Skeletal muscle tissue (tissue), 4 donors: ENCODE data around the gene ZNF496. TPM values are rescaled to one million over a fixed set of nuclear protein-coding genes. Genes with fewer than 3 reads are reported as not detected.

ENCODE experiments used
- H3K27ac ChIP-seq: one replicate; pipeline ENCODE4 v1.7.0; 2013; ENCODE audit warnings: mild to moderate bottlenecking, low read depth, low read length, inconsistent platforms
- H3K27me3 ChIP-seq, 3 donors: one replicate each; pipeline ENCODE4 v1.7.0; 2013; ENCODE audit warnings: low read length in 3 of 3; ENCODE audit not compliant: control insufficient read depth in 3 of 3, insufficient read depth in 3 of 3
- H3K36me3 ChIP-seq, 3 donors: one replicate each; pipeline ENCODE4 v1.7.0; 2013; ENCODE audit warnings: low read length in 3 of 3; ENCODE audit not compliant: control insufficient read depth in 3 of 3, insufficient read depth in 3 of 3
- H3K4me1 ChIP-seq, 3 donors: one replicate each; pipeline ENCODE4 v1.7.0; 2013; ENCODE audit warnings: low read length in 3 of 3, mild to moderate bottlenecking in 3 of 3; ENCODE audit not compliant: control insufficient read depth in 3 of 3, insufficient read depth in 3 of 3
- H3K4me3 ChIP-seq, 3 donors: one replicate each; pipeline ENCODE4 v1.7.0; 2013; ENCODE audit warnings: low read length in 3 of 3
- H3K9ac ChIP-seq, 3 donors: one replicate each; pipeline ENCODE4 v1.7.0; 2013; ENCODE audit warnings: low read length in 3 of 3, mild to moderate bottlenecking in 3 of 3, moderate library complexity in 2 of 3, low read depth in 1 of 3
- H3K9me3 ChIP-seq, 3 donors: one replicate each; pipeline ENCODE4 v1.7.0; 2013; ENCODE audit warnings: low read length in 3 of 3; ENCODE audit not compliant: control insufficient read depth in 3 of 3
- total RNA-seq: library from RNA; depleted of rRNA; stranded (reverse); fragments of >200 nt; gene quantifications from one replicate; pipeline ENCODE4 v1.2.3, GENCODE V29; 2014
- donor health status: Osteomylitis.

ZNF496 gene
- total RNA-seq, 1 donor from 2014 or later = 14.6 TPM

- no peak overlapping the region for H3K4me3 ChIP-seq
- no peak overlapping the region for H3K27ac ChIP-seq
- peaks cover 14 to 34% (median 32%) of the 10 kb centered on the region in 3 donors for H3K36me3 ChIP-seq
- H3K4me1 ChIP-seq = no peaks in the 10 kb centered on the region
- no peak overlapping the region for H3K9ac ChIP-seq
- no peaks in the 10 kb centered on the region for H3K27me3 ChIP-seq
- H3K9me3 ChIP-seq = no peaks in the 10 kb centered on the region
These were observed 15.0 kb downstream of the ZNF496 start for GRCh38 chr1:247316590-247317197.

- Histone ChIP-seq H3K36me3 (peaks cover 67 to 74% (median 67%) of the 10 kb centered on the region in 3 donors), H3K27ac (no peak overlapping the region), H3K9me3 (no peaks in the 10 kb centered on the region), H3K4me1 (no peaks in the 10 kb centered on the region), H3K4me3 (no peak overlapping the region), H3K27me3 (no peaks in the 10 kb centered on the region), H3K9ac (no peak overlapping the region)
These were observed 27.6 kb downstream of the ZNF496 start for GRCh38 chr1:247304031-247304430.

DNA sequence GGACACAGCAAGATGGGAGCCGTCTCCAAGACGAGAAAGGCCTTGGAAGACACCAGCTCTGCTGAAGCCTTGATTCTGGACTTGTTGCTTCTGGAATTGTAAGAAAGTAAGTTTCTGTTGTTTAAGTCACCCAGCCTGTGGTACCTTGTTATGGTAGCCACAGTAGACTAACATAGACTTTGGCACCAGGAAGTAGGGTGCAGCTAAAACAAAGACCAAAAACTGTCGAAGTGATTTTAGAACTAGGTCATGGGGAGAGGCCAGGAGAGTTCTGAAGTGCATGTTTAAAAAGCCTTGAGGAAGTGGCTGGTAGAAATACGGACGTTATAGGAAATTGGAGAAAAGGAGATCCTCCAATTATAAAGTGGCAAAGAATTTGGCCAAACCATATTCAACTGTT is 28.5 kb downstream of the ZNF496 start:
- no peaks in the 10 kb centered on the region for H3K4me1 ChIP-seq
- no peak overlapping the region for H3K27ac ChIP-seq
- H3K4me3 ChIP-seq = no peak overlapping the region
- H3K27me3 ChIP-seq = no peaks in the 10 kb centered on the region
- no peaks in the 10 kb centered on the region for H3K9me3 ChIP-seq
- H3K9ac ChIP-seq = no peak overlapping the region
- H3K36me3 ChIP-seq = peaks cover 59 to 69% (median 64%) of the 10 kb centered on the region in 3 donors

GRCh38 chr1:247301176-247301540 is 30.5 kb downstream of the ZNF496 start:
- Histone ChIP-seq H3K9ac (no peak overlapping the region), H3K4me3 (no peak overlapping the region), H3K4me1 (no peaks in the 10 kb centered on the region), H3K9me3 (no peaks in the 10 kb centered on the region), H3K27me3 (no peaks in the 10 kb centered on the region), H3K36me3 (peaks cover 45 to 57% (median 48%) of the 10 kb centered on the region in 3 donors), H3K27ac (no peak overlapping the region)

GRCh38 chr1:247300491-247301175 is 31.0 kb downstream of the ZNF496 start:
- Histone ChIP-seq H3K27me3 (no peaks in the 10 kb centered on the region), H3K9ac (no peak overlapping the region), H3K36me3 (peaks cover 45 to 55% (median 48%) of the 10 kb centered on the region in 3 donors), H3K4me3 (no peak overlapping the region), H3K4me1 (no peaks in the 10 kb centered on the region), H3K9me3 (no peaks in the 10 kb centered on the region), H3K27ac (no peak overlapping the region)

- Histone ChIP-seq H3K4me1 (no peaks in the 10 kb centered on the region), H3K9me3 (no peaks in the 10 kb centered on the region), H3K36me3 (peaks cover 39 to 52% (median 41%) of the 10 kb centered on the region in 3 donors), H3K27ac (no peak overlapping the region), H3K4me3 (no peak overlapping the region), H3K27me3 (no peaks in the 10 kb centered on the region), H3K9ac (no peak overlapping the region)
These were observed 31.8 kb downstream of the ZNF496 start for GRCh38 chr1:247299723-247300381.

- Histone ChIP-seq H3K27ac (no peak overlapping the region), H3K9ac (no peak overlapping the region), H3K36me3 (peaks cover 35 to 45% (median 37%) of the 10 kb centered on the region in 3 donors), H3K4me3 (no peak overlapping the region), H3K4me1 (no peaks in the 10 kb centered on the region), H3K27me3 (no peaks in the 10 kb centered on the region), H3K9me3 (no peaks in the 10 kb centered on the region)
These were observed 33.0 kb downstream of the ZNF496 start for GRCh38 chr1:247298701-247299100.

DNA sequence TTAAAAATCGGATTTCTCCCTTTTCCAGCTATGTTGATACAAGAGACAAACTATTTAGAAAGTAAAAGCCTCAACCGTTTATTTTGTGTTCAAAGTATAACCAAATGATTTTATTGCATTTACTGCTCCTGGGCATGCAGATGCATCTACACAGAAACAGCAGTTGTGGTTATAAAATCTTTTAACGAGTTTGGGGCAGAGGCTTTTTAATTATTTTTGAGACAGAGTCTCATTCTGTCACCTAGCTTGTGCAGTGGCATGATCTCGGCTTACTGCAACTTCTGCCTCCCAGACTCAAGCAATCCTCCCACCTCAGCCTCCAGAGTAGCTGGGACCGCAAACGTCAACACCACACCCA is 33.6 kb downstream of the ZNF496 start:
- Histone ChIP-seq H3K9me3 (no peaks in the 10 kb centered on the region), H3K27me3 (no peaks in the 10 kb centered on the region), H3K36me3 (peaks cover 32 to 40% (median 37%) of the 10 kb centered on the region in 3 donors), H3K9ac (no peak overlapping the region), H3K4me3 (no peak overlapping the region), H3K27ac (no peak overlapping the region), H3K4me1 (no peaks in the 10 kb centered on the region)

DNA sequence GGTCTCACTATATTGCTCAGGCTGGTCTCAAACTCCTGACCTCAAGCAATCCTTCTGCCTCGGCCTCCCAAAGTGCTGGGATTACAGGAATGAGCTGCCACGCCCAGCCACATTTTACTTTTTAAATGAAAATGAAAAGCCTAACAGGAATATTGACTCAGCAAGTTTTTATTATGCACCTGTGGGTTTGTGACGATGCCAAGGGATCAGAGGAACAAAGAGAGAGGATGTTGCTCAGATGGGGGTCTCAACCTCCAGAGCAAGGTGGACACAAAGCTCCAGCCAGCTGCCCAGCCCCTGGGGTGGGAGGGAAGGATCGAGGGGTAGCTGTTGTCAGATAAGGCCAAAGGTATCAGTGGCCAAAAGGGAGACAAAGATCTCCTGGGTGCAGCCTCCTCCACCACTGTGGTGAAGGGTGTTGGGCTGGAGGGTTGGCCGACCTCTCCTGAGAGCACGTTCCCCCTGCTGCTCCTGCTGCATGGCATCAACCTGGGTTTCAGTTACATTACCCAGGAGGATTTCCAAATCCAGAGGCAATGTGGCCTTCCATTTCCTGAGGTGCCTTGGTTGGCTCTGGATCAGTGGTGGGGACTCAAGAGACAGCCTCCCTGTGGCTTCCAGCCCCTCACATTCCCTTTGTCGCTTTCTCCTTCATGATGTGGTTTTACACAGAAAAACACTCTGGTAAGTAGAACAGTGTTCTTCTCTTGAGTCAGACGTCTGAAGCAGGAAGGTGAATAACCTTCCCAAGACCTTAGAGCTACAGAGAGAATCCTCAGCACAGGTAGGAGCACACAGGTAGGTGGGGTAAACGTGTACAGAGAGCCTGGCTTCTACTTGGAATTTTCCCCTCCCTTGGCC is 34.2 kb downstream of the ZNF496 start:
- no peaks in the 10 kb centered on the region for H3K4me1 ChIP-seq

More for the DNA sequence above, 34.2 kb downstream of the ZNF496 start:
- Histone ChIP-seq H3K27ac (no peak overlapping the region), H3K9ac (no peak overlapping the region), H3K27me3 (no peaks in the 10 kb centered on the region), H3K9me3 (no peaks in the 10 kb centered on the region), H3K4me3 (no peak overlapping the region), H3K36me3 (peaks cover 28 to 34% (median 33%) of the 10 kb centered on the region in 3 donors)
